ENCODE measurements around the gene LRP1B. TPM values are rescaled to one million over a fixed set of nuclear protein-coding genes. Genes with fewer than 3 reads are reported as not detected.
A peak's percentile ranks its signal among the peaks of the same experiment; 100 is the strongest.

Gene LRP1B
- total and polyA plus RNA-seq, 2 donors (not counting 1 experiment from before 2014, with no cell fraction given), result under 0.01 to 0.01 TPM

DNA sequence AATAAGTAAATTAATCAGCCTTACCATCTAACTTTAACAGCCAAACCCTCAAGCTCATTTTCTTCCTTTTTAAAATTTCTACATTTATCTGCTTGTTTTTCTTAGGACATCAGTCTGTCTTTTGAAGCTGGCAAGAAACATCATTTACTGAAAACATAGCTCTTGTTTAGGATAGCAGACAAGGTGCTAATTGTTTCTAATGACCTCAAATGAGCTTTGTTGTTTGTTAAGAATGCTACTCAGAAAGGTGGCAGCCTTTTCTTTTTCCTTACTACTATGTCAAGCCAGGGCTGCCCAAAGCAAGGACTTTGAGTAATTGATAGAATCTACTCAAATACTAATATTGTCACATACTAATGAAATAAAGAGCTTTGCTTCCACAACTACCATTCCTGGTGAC, 171.8 kb downstream of the LRP1B start:
- DNase-seq (ENCODE audit: low read depth in 2 of 2), result no peak
- Histone ChIP-seq H3K27me3 (ENCODE audit: control insufficient read depth, insufficient read depth, low read length) (no peaks in the 10 kb centered on the region), H3K36me3 (ENCODE audit: control insufficient read depth, insufficient read depth, low read length) (no peaks in the 10 kb centered on the region)

GRCh38 chr2:141957827-141958450, 172.9 kb downstream of the LRP1B start:
- no peak overlapping the region for H3K4me2 ChIP-seq (ENCODE audit: extremely low read depth, insufficient read depth, low read length)
- no peaks in the 10 kb centered on the region for H3K4me1 ChIP-seq (ENCODE audit: control insufficient read depth, extremely low read depth, insufficient read depth, low read length)
- H2AFZ ChIP-seq (ENCODE audit: low read length), result no peak overlapping the region
- H3K9me3 ChIP-seq (ENCODE audit: control insufficient read depth, insufficient read depth, low read depth, low read length), result no peaks in the 10 kb centered on the region
- H3K27me3 ChIP-seq (ENCODE audit: control insufficient read depth, insufficient read depth, low read length), result no peaks in the 10 kb centered on the region
- DNase-seq (ENCODE audit: low read depth in 2 of 2), result peak in 1 of 2 donors; percentile 27
- H4K20me1 ChIP-seq (ENCODE audit: control insufficient read depth, extremely low read depth, insufficient read depth, low read length), result no peaks in the 10 kb centered on the region
- H3K9ac ChIP-seq (ENCODE audit: insufficient read depth, low read length), result no peak overlapping the region
- H3K4me3 ChIP-seq (replicated peaks in 1 of 4; ENCODE audit: control extremely low read depth in 1 of 4, insufficient read depth in 1 of 4, low read depth in 3 of 4, low read length in 4 of 4), result no peak overlapping the region
- H3K36me3 ChIP-seq (ENCODE audit: control insufficient read depth, insufficient read depth, low read length), result no peaks in the 10 kb centered on the region
- no peak for TF ChIP-seq EZH2 (IDR thresholded peaks at IDR 0.05; ENCODE audit: low read length, missing control alignments)
- TF ChIP-seq, protein P1, sequence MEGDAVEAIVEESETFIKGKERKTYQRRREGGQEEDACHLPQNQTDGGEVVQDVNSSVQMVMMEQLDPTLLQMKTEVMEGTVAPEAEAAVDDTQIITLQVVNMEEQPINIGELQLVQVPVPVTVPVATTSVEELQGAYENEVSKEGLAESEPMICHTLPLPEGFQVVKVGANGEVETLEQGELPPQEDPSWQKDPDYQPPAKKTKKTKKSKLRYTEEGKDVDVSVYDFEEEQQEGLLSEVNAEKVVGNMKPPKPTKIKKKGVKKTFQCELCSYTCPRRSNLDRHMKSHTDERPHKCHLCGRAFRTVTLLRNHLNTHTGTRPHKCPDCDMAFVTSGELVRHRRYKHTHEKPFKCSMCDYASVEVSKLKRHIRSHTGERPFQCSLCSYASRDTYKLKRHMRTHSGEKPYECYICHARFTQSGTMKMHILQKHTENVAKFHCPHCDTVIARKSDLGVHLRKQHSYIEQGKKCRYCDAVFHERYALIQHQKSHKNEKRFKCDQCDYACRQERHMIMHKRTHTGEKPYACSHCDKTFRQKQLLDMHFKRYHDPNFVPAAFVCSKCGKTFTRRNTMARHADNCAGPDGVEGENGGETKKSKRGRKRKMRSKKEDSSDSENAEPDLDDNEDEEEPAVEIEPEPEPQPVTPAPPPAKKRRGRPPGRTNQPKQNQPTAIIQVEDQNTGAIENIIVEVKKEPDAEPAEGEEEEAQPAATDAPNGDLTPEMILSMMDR (conservative IDR thresholded peaks at IDR 0.05 in 1 of 2, IDR thresholded peaks at IDR 0.05 in 1 of 2; ENCODE audit: low read depth in 1 of 2, low read length in 2 of 2), result no peak
- no peak overlapping the region for H3K27ac ChIP-seq (ENCODE audit: insufficient read depth, low read length)
- no peaks in the 10 kb centered on the region for H3K79me2 ChIP-seq (ENCODE audit: control insufficient read depth, insufficient read depth, low read length)

More for the DNA sequence above, 171.8 kb downstream of the LRP1B start:
- H3K9ac ChIP-seq (ENCODE audit: insufficient read depth, low read length), result no peak overlapping the region
- no peaks in the 10 kb centered on the region for H3K4me1 ChIP-seq (ENCODE audit: control insufficient read depth, extremely low read depth, insufficient read depth, low read length)
- no peak overlapping the region for H3K4me2 ChIP-seq (ENCODE audit: extremely low read depth, insufficient read depth, low read length)
- H3K27ac ChIP-seq (ENCODE audit: insufficient read depth, low read length), result no peak overlapping the region
- TF ChIP-seq, protein P1 (conservative IDR thresholded peaks at IDR 0.05 in 1 of 2, IDR thresholded peaks at IDR 0.05 in 1 of 2; ENCODE audit: low read depth in 1 of 2, low read length in 2 of 2), result no peak
- no peak for TF ChIP-seq EZH2 (IDR thresholded peaks at IDR 0.05; ENCODE audit: low read length, missing control alignments)
- H3K79me2 ChIP-seq (ENCODE audit: control insufficient read depth, insufficient read depth, low read length), result no peaks in the 10 kb centered on the region
- H2AFZ ChIP-seq (ENCODE audit: low read length), result no peak overlapping the region
- H3K9me3 ChIP-seq (ENCODE audit: control insufficient read depth, insufficient read depth, low read depth, low read length), result no peaks in the 10 kb centered on the region
- H3K4me3 ChIP-seq (replicated peaks in 1 of 4; ENCODE audit: control extremely low read depth in 1 of 4, insufficient read depth in 1 of 4, low read depth in 3 of 4, low read length in 4 of 4), result no peak overlapping the region
- H4K20me1 ChIP-seq (ENCODE audit: control insufficient read depth, extremely low read depth, insufficient read depth, low read length), result no peaks in the 10 kb centered on the region

- Histone ChIP-seq H3K79me2 (ENCODE audit: control insufficient read depth, insufficient read depth, low read length) (no peaks in the 10 kb centered on the region), H3K27me3 (ENCODE audit: control insufficient read depth, insufficient read depth, low read length) (no peaks in the 10 kb centered on the region), H2AFZ (ENCODE audit: low read length) (no peak overlapping the region), H3K27ac (ENCODE audit: insufficient read depth, low read length) (no peak overlapping the region), H4K20me1 (ENCODE audit: control insufficient read depth, extremely low read depth, insufficient read depth, low read length) (no peaks in the 10 kb centered on the region), H3K4me3 (replicated peaks in 1 of 4; ENCODE audit: control extremely low read depth in 1 of 4, insufficient read depth in 1 of 4, low read depth in 3 of 4, low read length in 4 of 4) (no peak overlapping the region), H3K36me3 (ENCODE audit: control insufficient read depth, insufficient read depth, low read length) (no peaks in the 10 kb centered on the region), H3K9me3 (ENCODE audit: control insufficient read depth, insufficient read depth, low read depth, low read length) (no peaks in the 10 kb centered on the region), H3K4me1 (ENCODE audit: control insufficient read depth, extremely low read depth, insufficient read depth, low read length) (no peaks in the 10 kb centered on the region), H3K4me2 (ENCODE audit: extremely low read depth, insufficient read depth, low read length) (no peak overlapping the region), H3K9ac (ENCODE audit: insufficient read depth, low read length) (no peak overlapping the region)
- TF ChIP-seq, protein P1 (conservative IDR thresholded peaks at IDR 0.05 in 1 of 2, IDR thresholded peaks at IDR 0.05 in 1 of 2; ENCODE audit: low read depth in 1 of 2, low read length in 2 of 2), result no peak
- TF ChIP-seq EZH2 (IDR thresholded peaks at IDR 0.05; ENCODE audit: low read length, missing control alignments), result no peak
- no peak for DNase-seq (ENCODE audit: low read depth in 2 of 2)
Measured at GRCh38 chr2:141957321-141957720, 173.5 kb downstream of the LRP1B start.

Data from fibroblast of lung (primary cell).